ENCODE measurements around the gene KAT14. TPM values are rescaled to one million over a fixed set of nuclear protein-coding genes. Genes with fewer than 3 reads are reported as not detected.
"Not testable (repeated sequence)": the region's sequence is repeated elsewhere in the genome, so short reads cannot be mapped to it uniquely, and the experiment has no call there.

The KAT14 gene
- total RNA-seq, 2 experiments from 2014 or later: 8.5 to 9.4 TPM

GRCh38 chr20:18202966-18203365 lies 65.3 kb downstream of the KAT14 start:
- peaks cover 16% of the 10 kb centered on the region for H3K36me3 Mint-ChIP-seq (ENCODE audit: low read depth)
- no peak for ATAC-seq (ENCODE audit: poor library complexity)
- H3K27me3 ChIP-seq (ENCODE audit: control insufficient read depth in 1 of 2, insufficient read depth in 2 of 2, low read length in 2 of 2): no peaks in the 10 kb centered on the region
- H3K9me3 ChIP-seq (ENCODE audit: control insufficient read depth in 1 of 2, insufficient read depth in 1 of 2, low read length in 2 of 2): peaks cover 0 to 7% of the 10 kb centered on the region in 2 experiments
- ChIA-PET POLR2A (no interaction called here), CTCF (no interaction called here)
- no peaks in the 10 kb centered on the region for H3K4me1 ChIP-seq (ENCODE audit: insufficient read depth, low read length)
- intact Hi-C loops (cut with DNase I, micrococcal nuclease): no loop called here
- H3K4me3 Mint-ChIP-seq: no peak overlapping the region
- no peak for DNase-seq
- no peaks in the 10 kb centered on the region for H3K36me3 ChIP-seq (ENCODE audit: insufficient read depth, low read length)
- no peak overlapping the region for H3K27ac Mint-ChIP-seq
- no peak for TF ChIP-seq CTCF (IDR thresholded peaks at IDR 0.05)
- no peak overlapping the region for H3K4me3 ChIP-seq (ENCODE audit: low read length)
- H3K4me1 Mint-ChIP-seq (ENCODE audit: low read depth): no peaks in the 10 kb centered on the region
- peaks cover 4% of the 10 kb centered on the region for H3K9me3 Mint-ChIP-seq
- H3K27me3 Mint-ChIP-seq: no peaks in the 10 kb centered on the region
- H3K27ac ChIP-seq (ENCODE audit: low read depth in 1 of 2, low read length in 2 of 2): no peak overlapping the region

- H3K4me3 Mint-ChIP-seq; H3K27ac ChIP-seq (ENCODE audit: low read depth in 1 of 2, low read length in 2 of 2); H3K4me1 Mint-ChIP-seq (ENCODE audit: low read depth); H3K27me3 Mint-ChIP-seq; H3K4me1 ChIP-seq (ENCODE audit: insufficient read depth, low read length); H3K36me3 ChIP-seq (ENCODE audit: insufficient read depth, low read length); H3K27me3 ChIP-seq (ENCODE audit: control insufficient read depth in 1 of 2, insufficient read depth in 2 of 2, low read length in 2 of 2); ATAC-seq (ENCODE audit: poor library complexity); DNase-seq; H3K4me3 ChIP-seq (ENCODE audit: low read length); H3K9me3 ChIP-seq (ENCODE audit: control insufficient read depth in 1 of 2, insufficient read depth in 1 of 2, low read length in 2 of 2); POLR2A ChIA-PET; CTCF ChIA-PET; H3K27ac Mint-ChIP-seq; intact Hi-C loops (cut with DNase I, micrococcal nuclease); H3K9me3 Mint-ChIP-seq: not testable (repeated sequence)
- H3K36me3 Mint-ChIP-seq (ENCODE audit: low read depth): peaks cover 16% of the 10 kb centered on the region
Measured at GRCh38 chr20:18203700-18204099, 66.0 kb downstream of the KAT14 start.

GRCh38 chr20:18213002-18213401 lies 75.3 kb downstream of the KAT14 start:
- Mint-ChIP-seq H3K9me3 (no peaks in the 10 kb centered on the region), H3K27me3 (no peaks in the 10 kb centered on the region), H3K27ac (no peak overlapping the region), H3K4me3 (no peak overlapping the region), H3K36me3 (ENCODE audit: low read depth) (no peaks in the 10 kb centered on the region), H3K4me1 (ENCODE audit: low read depth) (no peaks in the 10 kb centered on the region)
- intact Hi-C loops (cut with DNase I, micrococcal nuclease): no loop called here
- Histone ChIP-seq H3K27ac (ENCODE audit: low read depth in 1 of 2, low read length in 2 of 2) (no peak overlapping the region), H3K9me3 (ENCODE audit: control insufficient read depth in 1 of 2, insufficient read depth in 1 of 2, low read length in 2 of 2) (no peaks in the 10 kb centered on the region), H3K36me3 (ENCODE audit: insufficient read depth, low read length) (no peaks in the 10 kb centered on the region), H3K4me3 (ENCODE audit: low read length) (no peak overlapping the region), H3K4me1 (ENCODE audit: insufficient read depth, low read length) (no peaks in the 10 kb centered on the region), H3K27me3 (ENCODE audit: control insufficient read depth in 1 of 2, insufficient read depth in 2 of 2, low read length in 2 of 2) (peaks cover 0 to 3% of the 10 kb centered on the region in 2 experiments)
- no peak for ATAC-seq (ENCODE audit: poor library complexity)
- TF ChIP-seq CTCF (IDR thresholded peaks at IDR 0.05): no peak
- DNase-seq: no peak
- CTCF ChIA-PET: no interaction called here
- POLR2A ChIA-PET: no interaction called here

GRCh38 chr20:18215566-18215965 lies 77.9 kb downstream of the KAT14 start:
- H3K27me3 Mint-ChIP-seq: peaks cover 5% of the 10 kb centered on the region
- no peaks in the 10 kb centered on the region for H3K36me3 Mint-ChIP-seq (ENCODE audit: low read depth)
- Histone ChIP-seq H3K36me3 (ENCODE audit: insufficient read depth, low read length) (no peaks in the 10 kb centered on the region), H3K27ac (ENCODE audit: low read depth in 1 of 2, low read length in 2 of 2) (no peak overlapping the region), H3K27me3 (ENCODE audit: control insufficient read depth in 1 of 2, insufficient read depth in 2 of 2, low read length in 2 of 2) (peaks cover 0 to 3% of the 10 kb centered on the region in 2 experiments), H3K4me1 (ENCODE audit: insufficient read depth, low read length) (no peaks in the 10 kb centered on the region), H3K9me3 (ENCODE audit: control insufficient read depth in 1 of 2, insufficient read depth in 1 of 2, low read length in 2 of 2) (no peaks in the 10 kb centered on the region), H3K4me3 (ENCODE audit: low read length) (no peak overlapping the region)
- no peak overlapping the region for H3K27ac Mint-ChIP-seq
- no peaks in the 10 kb centered on the region for H3K4me1 Mint-ChIP-seq (ENCODE audit: low read depth)
- ATAC-seq (ENCODE audit: poor library complexity): no peak
- TF ChIP-seq CTCF (IDR thresholded peaks at IDR 0.05): no peak
- no peaks in the 10 kb centered on the region for H3K9me3 Mint-ChIP-seq
- intact Hi-C loops (cut with DNase I, micrococcal nuclease): no loop called here
- DNase-seq: no peak
- CTCF ChIA-PET: no interaction called here
- POLR2A ChIA-PET: no interaction called here
- H3K4me3 Mint-ChIP-seq: no peak overlapping the region
